GM18519 (cell line): ENCODE data around the gene CD151.
A peak's percentile ranks its signal among the peaks of the same experiment; 100 is the strongest.

ENCODE experiments used
- ATAC-seq: cut with Tn5 transposase; IDR thresholded peaks from one replicate; pipeline ENCODE4 v1.9.1; 2021; ENCODE audit warnings: mild to moderate bottlenecking, moderate library complexity; ENCODE audit not compliant: unreplicated experiment, low FRiP score

Gene CD151

DNA sequence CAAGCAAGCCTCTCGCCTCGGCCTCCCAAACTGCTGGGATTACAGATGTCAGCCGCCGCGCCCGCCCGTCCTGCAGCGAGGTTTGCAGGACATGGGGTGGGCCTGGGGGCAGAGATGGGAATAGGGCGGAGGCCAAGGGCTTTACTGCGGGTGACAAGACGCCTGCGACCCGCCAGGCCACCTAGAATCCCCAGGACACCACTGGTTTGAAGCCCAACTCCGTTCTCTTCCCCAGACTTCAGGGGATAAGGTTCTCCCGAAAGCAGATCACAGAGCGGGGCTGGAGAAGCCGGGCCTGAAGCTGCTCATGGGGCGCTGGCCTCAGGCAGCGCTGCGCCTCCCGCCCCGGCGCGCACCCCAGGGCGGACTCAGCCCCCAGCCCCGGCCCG, 9.2 kb downstream of the CD151 start:
- ATAC-seq = no peak

DNA sequence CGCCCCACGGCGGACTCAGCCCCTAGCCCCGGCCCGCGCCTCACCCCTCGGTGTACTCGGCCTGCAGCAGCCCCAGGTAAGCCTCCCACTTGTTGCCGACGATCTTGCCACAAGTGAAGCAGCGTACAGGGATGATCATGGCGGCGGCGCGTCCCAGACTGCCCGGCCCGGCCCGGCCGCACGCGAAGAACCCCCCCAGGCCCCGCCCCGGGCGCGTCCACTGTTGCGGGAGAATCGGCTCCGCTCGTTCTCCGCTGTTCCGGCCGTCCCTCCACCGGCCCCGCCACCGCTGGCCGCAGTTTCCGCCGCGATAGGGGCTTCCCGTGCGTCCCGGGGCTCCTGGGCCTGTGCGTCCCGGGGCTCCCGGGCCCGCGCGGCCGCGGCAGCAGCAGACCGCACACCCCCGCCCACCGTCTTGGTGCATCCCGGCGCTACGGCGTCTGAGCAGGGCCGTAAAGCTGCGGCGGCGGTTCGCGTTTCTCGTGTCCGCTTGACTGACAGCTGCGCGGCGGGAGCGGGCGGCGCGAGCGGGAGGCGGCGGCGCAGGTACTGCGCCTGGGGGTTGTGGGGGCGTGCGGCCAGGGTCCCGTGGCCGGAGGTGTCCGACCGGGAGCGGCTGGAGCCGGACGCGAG, 9.7 kb downstream of the CD151 start, which contains the start of the genes POLR2L and TSPAN4:
TSS of gene POLR2L (minus strand) at position 160 of the 633 bp plus-strand sequence. CDS start at position 139, 21 bp downstream.
TSS of gene TSPAN4 (plus strand) at position 483 of the 633 bp plus-strand sequence. CDS start 7,453 bp downstream, outside the sequence.
- ATAC-seq = peak; percentile 46

DNA sequence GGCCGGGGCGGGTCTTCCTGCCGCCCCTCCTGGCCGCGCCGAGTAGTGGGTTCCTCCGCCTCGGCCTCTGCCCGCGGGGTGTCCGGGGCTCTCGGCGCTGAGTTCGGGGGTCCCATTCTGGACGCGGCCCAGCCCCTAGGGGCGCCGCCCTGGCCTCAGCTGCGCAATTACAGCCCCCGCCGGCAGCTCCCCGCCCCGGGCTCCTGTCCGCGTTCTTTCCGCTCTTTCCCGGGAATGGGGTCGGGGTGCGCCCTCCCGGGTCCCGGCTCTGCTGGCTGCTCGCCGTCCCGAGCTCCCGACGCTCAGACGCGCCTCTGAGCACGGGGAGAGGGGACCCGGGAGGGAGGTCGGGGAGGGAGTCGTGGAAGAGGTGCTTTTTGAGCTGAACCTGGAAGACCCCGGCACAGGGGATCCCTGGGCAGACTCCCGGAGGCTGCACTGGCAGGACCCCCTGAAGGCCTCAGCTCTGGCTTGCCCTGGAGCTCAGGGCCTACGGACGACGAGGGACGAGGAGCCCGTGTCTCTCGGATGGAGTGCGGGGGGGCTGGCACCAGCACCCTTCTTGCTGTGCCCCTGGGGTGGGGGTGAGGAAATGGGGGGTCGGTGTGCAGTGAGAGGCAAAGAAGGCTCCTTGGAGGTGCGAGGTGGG, 10.5 kb downstream of the CD151 start:
- ATAC-seq = no peak

DNA sequence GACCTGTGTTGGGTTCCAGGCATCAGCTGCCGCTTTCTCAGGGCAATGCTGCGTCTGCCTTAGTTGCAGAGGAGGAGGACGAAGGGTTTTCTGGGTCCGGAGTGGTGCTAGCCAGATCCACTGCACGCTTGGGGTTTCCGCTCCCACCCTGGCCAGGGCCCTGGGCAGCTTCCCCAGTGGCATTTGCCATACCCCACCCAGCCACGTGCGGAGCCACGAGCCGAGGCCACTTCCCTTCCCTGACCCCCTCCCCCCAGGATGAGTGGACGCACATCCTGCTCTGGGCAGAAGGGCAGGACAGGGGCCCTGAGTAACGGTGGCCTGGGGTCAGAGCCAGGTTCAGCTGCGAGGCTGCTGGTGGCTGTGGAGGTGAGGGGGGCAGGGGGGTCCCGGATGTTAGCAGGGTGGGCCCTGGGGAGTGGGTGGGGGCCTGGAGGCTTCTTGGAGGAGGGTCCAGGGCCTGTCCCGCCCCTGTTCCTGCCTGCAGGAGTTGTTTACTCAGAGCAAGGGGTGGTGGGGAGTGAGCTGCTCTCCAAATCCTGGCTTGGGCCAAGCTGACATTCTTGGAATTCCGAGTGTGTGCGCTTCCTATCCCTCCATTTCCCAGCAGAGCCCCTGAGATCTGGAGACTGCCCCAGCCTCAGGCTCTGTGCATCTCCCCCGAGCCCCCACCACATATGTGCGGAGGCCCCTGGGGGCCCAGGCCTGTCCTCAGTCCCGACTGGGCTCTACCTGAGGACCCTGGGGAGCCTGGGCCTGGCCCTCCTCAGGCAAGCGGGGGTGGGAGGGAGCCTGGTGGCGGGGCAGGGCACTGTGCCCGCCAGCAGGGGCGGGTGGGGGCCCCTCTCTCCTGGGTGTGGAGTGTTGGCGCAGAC, 11.3 kb downstream of the CD151 start:
- ATAC-seq = no peak

DNA sequence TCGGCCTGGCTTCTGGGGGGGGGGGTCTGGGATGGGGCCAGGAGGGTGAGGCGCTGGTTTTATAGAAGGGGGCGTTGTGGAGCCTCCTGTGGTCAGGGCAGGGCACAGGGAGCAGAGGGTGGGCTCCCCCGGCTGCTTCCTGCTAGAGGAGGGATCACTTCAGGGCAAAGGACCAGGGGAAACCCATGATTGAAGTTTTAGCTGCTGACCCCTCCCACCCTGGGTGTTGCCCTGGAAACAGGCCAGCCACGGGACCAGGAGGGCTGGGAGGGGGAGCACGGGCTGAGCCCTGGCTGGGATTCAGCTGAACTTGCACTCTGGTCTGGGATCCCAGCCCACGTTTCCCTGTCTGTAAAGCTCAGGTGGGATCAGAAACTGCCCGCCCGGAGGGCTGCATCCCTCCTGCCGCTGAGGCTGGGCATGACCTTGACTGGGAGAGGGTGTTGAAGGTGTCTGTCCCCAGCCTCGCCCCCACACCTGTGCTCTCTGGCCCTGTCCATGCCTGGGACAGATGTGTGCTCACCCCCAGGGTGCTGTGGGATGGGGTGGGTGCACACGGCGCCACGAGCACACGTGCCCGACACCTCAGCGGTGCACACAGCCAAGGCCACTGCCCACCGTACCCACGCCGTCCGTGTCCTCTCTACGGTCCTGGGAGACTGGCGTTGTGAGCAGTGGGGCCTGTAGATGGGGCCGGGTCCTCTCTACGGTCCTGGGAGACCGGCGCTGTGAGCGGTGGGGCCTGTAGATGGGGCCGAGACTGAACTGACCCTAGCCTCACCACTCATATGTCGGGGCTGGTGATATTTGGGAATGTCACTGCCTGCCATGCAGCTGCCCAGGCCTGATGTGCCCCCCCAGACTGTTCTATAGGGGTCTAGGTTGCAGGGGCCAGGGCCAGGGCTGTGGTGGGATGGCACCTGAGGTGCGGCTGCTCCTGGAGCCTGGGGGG, 12.2 kb downstream of the CD151 start:
- ATAC-seq = no peak

DNA sequence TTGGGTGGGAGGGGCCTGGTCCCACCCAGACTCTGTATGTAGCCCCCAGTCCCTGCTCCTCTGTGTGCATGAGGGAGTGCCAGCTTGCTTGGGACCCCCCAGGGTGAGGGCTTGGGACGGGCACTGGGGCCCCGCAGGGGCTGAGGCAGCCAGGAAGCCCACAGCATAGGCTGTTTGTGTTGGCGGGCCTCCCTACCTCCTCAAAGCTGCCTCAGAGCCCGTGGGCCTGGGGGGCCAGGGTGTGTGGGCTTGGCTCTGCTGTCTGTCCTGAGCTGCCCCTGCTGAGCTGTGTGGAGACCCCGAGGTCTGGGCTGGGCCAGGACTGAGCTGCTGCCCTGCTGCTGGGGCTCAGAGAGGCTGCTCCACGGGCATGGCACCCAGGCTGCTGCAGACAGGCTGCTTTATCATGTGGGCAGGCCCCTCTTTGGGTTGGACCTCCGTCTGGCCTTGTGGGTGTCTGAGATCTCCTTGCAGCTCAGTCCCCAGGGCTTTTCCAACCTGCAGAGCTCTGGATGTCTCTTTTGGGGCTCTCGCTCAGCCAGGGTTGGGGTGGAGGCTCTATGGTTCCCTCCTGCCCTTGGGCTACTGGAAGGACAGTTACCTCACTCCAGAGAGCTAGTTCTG, 13.2 kb downstream of the CD151 start:
- no peak for ATAC-seq

DNA sequence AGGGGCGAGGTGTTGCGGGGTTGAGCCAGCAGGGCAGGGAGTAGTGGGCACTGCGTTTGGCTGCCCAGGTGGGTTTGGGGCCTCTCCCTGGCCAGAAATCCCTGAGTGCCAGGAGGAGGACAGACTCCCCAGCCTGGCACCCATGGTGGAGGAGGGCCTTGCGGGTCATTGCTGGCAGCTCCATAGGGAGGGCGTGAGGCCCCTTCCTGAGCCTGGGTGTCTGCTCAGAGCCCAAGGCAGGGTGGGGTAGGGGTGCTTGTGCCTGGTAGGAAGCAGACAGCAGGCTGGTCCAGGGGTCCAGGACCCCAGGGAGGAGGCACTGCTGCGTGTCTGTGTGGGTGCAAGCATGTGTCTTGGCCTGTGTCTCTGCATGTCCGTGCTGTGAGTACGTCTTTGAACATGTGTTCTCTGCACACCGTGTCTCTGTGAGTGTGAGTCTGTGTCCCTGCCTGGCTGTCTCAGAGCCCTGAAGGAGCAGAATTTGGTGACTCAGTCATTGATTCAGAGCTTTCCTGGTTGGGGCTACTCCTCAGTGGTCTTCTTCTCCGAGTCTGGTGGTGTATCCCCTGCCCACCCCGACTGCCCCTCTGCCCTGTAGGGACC, 13.8 kb downstream of the CD151 start:
- no peak for ATAC-seq

DNA sequence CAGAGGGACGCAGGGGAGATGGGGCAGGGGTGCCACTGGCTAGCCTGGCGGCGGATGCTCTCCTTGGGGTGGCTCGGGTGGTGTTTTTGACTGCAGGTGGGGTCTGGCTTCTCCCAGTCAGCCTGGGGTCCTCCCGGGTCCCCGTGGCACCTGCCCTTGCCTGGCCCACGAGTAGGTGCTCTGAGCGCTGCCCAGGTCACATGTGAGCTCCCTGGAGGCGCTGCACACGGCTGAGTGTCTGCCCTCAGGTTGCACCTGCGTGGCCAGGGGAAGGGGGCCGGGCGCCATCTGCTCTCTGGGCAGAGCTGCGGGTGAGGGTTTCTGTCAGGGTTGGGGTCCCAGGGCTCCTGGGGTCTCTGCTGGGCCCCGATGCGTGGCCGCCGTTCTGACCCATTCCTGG, 15.1 kb downstream of the CD151 start:
- ATAC-seq = no peak

DNA sequence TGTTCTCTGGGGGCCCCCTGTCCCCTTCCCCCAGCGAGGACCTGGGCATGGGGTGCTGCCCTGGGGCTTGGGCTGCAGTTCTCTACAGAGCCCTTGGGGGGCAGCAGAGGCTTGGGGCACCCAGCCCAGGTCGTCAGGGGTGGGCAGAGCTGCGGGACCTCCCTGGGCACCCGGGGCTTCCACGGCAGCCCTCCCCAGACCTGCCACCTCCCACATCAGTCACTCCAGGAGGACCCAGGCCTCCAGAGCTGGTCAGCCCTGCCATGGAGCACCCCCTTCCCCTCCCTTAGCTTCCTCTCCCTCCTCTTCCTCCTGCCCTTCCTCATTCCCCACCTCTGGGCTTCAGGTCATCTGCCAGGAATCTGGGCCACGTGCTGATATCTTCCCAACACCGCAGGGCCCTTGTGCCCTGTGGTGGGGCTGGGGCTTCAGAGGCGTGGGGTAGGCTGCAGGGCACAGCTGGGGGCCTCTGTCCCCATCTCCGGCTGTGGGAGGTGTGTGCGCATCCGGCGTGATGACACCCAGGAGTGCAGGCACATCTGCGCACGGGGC, 15.7 kb downstream of the CD151 start:
- ATAC-seq = no peak

DNA sequence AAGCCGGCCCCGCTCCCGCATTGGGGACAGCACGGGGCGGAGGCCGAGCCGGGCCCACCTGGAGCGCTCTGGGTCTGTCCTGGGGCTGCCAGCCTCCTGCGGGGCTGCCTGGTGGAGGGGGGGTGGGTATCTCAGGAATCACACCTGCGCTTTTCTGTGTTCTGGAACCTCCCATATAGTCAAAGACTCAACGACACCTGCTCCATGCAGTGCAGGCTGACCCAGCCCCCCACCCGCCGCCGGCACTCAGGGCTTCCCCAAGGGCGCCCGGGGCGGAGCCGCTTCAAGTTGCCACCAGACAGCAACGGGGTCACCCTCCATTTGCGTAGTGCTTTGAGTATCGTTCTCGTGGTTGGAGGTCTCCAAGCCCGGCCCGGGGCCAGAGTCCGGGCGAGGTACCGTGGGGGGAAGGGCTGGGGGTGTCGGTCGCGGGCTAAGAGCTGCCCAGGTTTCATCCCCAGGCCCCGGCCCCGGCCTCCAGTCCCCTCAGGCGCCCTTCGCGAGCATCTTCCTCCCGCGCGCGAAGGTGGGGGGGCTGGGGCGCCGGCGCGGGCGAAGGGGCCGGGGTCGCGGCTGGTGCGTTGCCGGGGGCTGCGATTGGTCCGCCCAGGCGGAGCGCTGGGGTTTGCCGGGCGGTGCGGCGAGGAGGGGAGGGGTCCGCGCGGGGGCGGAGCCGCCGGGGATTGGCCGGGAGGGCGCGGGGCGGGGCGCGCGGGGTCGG, 16.5 kb downstream of the CD151 start:
- no peak for ATAC-seq

DNA sequence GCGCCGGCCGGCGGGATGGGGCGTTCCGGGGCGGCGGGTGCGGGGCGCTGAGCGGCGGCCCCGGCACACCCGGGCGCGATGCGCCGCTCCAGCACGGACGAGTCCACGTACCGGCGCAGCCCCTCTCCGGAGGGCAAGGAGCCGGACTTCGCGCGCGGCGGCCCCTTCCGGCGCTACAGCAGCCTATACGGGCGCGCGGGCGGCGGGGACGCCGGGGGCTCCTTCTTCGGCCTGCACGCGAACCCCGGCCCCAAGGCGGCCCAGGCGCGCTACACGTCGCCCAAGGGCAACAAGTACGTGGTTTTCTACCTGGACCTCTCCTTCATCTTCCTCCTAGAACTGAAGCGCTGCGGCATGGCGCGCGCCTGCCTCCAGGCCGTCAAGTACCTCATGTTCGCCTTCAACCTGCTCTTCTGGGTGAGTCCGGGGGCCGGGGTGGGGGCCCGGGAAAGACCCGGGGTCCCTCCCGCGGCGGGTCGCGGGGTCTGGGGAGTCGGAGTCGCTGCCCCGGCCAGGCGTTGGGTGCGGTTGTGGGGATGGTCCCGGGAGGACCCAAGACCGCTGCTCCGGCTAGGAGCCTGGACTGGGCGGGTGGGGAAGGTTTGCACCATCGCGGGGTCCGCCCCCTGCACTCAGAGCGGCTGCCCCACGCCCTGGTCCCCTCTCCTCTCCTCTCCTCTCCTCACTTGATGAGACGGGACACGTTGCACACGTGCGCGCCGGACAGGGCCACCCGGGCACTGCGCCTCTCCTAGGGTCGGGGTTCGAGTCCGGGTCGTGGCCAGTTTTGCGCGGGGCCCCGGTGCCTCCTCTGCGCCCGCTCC, 17.4 kb downstream of the CD151 start:
- ATAC-seq = no peak

DNA sequence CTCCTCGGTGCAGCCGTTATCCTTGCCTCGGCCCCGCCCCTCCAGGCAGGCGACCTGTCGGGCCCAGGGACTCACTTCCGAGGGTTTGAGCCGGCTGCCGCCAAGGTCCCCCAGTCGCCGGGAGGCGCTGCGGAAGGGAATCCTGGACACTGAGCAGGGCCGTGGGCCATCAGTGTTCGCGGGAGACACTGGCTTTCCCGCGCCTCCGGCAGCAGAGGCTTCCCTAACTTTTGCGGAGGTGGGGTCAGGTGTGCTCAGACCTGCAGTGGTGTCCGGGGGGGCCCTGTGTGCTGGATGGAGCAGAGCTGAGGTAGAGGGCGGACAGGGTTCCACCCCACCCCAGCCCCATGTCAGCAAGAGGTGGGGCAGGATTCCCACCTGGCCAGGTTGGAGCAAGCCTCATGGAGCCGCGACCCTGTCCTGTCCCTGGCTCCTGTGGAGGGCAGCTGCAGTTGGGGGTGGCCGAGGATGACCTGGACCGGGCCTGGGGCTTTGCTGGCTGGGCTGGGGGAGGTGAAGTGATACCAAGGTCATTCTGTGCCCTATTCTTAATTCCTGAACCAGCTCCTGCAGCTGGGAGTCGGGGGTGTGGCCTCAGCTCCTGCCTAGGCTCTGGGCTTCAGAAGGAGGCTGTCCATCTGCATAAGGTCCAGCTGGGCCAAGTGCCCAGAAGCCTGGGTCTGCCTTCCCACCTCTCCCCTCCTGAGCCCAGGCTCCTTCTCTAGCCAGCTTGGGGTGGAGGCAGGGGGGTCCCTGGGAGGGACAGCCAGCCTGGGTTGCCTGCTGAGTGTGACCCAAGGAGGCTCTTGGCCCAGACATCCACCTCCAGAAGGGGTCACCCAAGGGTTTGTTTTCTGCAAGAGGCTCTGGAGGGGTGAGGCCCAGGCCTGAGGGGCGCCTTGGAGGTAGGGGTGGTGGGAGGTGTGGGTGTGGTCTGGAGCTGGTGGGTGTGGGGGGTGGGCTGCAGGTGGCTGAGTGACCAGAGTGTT, 18.3 kb downstream of the CD151 start:
- ATAC-seq = no peak

DNA sequence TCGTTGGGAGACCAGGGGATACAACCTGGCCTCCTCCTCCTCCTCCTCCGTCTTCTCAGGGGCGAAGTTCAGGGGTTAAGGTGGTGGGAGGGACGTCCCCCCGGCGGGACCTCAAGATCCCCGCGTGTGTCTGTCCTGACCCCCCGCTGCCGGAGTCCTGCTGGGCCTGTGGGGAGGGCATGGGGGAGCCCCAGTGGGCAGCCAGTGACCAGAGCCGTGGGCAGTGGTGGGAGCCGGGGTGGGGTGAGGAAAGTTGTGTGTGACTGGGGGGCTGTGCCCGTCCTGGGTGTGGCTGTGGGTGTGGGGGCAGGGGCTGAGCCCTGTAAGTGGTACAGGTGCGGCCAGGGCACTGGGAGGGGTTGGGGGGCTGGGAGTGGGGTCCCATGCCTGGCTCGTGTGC, 20.0 kb downstream of the CD151 start:
- no peak for ATAC-seq

DNA sequence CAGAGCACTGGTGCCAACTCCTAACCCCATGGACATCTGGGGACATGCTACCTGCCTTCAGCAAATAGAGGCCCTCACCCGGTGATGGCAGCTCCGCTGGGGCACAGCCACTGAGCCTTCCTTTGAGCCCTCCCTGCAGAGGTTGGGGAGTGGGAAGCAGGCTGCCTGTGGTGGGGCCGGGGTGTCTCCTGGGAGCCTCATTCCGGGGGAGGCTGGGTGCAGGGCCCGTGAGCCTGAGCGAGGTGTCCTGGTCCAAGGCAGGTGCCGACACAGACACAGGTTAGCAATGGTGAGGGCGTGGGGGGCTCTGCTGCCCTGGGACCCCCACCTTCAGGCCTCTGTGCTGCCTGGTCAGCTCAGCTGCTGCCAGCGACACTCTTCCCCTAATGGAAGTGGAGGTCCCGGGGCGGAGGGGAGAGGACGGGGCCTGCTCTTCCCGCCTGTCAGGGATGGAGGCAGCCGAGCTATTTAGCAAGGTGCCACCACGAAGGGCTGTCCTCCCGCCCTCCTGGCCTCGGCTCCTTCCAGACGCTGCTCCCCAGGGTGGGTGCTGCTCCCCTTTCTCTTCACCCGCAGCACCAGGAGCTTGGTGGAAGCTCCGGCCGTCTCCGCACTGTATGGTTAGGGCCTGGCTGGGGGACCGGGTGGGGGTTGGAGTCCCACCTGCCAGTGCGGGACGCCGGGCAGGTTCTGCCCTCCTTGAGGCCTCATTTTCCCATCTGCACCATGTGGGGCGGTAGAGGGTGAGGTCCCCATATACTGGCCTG, 21.1 kb downstream of the CD151 start:
- no peak for ATAC-seq

DNA sequence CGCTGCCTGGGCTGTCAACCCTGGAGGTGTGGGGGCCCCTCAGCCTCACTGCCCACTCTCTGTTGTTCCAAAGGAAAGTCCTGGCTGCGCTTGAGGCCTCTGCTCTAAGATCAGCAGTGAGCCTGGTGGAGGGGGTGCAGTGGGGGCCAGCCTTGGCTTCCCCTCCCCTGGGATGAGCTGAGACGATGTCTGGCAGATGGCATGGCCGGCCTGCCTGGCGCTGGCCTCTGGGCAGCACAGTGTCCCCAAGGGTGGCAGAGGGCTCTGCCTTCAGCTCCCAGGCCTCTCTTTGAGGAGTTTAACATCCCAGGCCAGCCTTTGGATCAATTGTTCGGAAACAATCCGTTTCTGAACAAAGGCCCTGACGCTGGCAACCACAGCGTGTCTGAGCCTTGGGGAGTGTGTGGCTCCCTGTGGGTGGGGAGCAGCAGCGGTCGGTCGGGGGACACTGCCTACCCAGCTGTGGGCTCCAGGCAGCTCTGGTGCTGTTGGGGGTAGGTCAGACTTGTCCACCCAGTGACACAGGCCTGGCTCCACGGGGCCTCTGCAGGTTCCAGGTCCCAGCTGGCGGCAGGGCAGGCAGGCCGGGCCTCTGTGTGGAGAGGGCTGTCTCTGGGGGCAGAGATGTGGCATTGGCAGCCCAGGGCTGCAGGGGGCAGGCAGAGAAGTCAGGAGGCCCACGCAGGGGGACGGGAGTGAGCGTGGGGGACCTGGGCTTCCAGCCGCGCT, 22.0 kb downstream of the CD151 start:
- no peak for ATAC-seq
